NCI-H2029 (cell line): ENCODE measurements around the gene CDH1.
"Not testable (repeated sequence)": the region's sequence is repeated elsewhere in the genome, so short reads cannot be mapped to it uniquely, and the experiment has no call there.

ENCODE experiments used
- DNase-seq: peaks from one replicate; lab custom pipeline; 2025; lab: John Stamatoyannopoulos, UW

CDH1 gene

DNA sequence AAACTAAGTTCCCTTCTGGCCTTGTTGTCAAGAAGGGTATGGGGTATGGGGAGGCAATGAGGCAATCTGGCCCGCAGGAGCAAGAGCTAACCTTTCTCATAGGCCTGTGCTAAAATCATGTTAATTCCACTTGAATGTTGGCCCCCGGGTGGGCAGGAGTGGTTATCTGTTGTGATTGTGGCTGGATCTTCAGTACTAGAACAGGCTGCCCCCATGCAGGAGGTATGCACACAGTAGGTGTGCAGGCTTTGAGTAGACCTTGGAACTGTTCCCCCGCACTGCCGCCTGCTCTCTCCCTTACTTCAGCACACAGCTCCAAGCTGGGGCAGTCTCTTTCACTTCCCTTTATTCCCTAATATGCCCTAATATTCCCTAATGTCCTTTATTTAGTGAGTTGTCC is 53.9 kb downstream of the CDH1 start:
- no peak for DNase-seq

DNA sequence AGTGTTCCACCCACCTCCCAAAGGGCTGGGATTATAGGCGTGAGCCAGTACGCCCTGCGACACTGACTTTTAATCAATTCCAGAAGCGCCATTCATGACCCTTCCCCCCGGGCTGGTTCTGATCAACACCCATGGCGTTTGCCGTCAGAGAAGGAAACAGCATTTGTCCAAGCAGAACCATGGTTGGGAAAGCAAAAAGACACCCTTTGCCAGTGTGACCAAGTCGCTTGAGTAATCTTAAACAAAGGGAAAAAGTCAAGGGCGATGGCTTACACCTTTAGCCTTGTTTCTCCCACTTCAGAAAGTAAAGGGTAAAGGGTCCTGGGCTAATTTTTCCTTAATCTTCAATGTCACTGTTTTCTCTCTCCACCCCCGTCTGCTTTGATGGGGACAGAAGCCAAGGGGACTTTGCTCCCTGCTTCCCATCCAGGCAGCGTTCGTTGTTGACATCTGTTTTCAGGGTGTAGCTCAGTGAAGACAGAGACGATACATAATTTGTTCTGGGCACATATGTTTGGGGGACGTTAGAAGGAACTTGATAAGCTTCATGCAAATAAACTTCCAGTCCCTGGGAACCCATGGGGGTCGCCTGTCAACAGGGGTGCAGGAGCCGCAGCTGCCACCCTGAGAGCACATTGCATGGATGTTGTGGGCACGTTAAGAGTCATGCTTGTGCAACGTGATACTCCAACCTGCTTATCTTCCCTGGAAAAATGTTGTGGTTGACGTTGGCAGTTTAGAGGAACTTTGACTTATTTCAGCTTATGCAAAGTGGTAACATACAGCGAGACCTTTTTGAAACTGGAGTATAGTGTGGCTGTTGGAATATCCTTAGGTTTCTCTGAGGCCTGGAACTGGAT is 55.6 kb downstream of the CDH1 start:
- no peak for DNase-seq

DNA sequence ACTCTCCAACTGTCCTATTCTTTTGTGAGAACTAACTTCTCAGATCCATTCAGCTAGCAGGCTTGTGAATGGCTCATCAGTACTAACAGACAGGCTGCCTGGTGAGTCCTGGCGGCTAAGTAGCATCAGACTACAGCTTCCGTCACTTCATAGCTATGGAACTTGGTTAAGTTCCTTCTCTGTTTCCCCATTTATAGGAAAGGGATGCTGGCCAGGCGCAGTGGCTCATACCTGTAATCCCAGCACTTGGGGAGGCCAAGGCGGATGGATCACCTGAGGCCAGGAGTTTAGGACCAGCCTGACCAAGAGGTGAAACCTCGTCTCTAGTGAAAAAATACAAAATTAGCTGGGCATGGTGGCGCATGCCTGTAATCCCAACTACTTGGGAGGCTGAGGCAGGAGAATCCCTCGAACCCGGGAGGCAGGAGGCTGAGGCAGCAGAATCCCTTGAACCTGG is 56.3 kb downstream of the CDH1 start:
- no peak for DNase-seq

DNA sequence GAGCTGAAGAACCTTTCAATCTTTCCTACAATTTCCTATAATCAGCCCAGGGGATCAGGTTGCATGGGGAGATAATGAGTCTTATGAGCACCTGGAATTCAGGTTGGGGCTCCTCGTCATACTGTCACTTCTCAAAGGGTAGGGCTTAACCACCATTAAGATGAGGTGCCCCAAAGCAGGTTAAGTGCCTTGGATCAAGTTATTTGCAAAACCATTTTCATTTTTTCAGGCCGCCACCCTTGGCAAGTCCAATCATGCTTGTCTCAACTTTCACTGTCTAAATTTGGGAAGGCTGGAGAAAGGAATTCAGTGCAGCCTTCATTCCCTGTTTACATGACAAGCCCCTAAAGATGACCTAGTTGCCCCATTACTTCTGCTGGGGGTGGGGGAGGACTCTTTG is 61.3 kb downstream of the CDH1 start:
- no peak for DNase-seq

DNA sequence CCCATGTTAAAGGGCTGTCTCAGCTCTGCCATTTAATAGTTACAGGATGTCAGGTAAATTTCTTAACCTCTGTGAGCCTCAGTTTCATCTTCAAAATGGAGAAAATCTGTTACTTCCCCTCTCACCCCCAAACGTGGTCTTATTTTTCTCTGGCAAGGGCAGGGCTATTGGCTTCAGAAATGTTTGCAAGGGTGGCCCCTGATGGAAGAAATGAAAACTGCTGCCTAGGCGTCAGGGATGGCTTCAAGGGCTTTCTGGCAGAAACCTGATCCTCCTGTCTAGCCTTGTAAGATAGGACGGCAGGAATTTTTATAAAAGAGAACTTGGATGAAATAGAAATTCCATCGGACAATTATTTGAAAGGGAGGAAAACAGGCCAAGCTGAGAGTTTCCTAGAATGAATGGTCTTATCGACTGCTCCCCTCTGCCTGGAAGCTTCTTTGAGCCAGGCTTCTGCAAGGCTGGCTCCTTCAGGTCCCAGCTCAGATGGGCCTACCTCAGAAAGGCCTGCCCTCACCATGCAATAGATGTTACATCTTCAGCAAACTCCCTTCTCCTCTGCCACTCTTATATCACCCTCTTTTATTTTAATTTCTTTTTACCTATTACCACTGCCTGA is 63.3 kb downstream of the CDH1 start:
- DNase-seq = peak; percentile 55

DNA sequence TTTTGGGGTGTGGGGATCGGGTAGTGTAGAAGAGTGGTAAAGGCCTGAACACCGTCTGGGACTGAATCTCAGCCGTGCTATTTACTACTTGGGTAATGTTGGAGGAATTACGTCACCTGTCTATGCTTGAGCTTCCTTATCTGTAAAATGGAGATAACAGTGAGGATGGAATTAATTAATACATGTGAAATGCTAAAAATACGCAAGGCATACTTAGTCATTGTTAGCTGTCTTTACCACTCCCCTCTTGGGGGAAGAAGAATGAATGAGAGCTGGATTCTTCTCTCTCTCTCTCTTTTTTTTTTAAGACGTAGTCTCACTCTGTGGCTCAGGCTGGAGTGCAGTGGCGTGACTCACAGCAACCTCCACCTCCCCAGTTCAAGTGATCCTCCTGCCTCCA is 65.1 kb downstream of the CDH1 start:
- no peak for DNase-seq

DNA sequence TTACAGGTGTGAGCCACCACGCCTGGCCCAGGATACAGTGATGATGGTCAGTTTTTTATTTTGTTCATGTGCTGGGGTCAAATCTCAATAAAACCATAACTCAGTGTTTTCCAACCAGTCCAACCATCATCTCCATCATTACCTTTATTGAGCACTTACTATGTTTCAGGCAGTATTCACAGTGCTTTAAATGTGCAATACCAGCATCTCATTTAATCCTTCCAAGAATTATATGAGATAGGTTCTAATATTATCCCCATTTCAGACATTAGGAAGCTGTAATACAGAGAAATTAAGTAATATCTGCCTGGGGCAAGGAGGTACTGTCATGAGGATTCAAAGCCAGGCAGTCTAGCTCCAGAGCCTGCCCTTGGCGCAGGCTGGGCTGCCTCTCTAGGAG is 69.3 kb downstream of the CDH1 start:
- DNase-seq = no peak

DNA sequence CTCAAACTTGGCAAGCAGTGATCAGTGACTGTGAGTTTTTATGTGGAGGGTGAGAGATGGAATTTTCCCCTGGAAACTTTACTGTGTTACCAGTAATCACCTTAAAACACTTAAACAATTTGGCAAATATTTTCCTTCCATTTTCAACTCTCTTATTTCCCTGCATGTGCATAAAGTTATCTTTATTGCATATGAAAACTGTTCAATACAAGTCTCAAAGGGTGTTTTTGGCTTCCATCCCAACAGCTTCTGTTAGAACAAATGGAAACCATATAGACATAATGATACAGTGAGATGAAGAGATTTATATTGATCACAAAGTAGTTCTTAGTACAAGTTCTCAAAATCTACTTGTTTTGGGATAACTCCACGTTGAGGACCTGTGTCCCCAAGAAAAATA is 69.9 kb downstream of the CDH1 start:
- DNase-seq = no peak

DNA sequence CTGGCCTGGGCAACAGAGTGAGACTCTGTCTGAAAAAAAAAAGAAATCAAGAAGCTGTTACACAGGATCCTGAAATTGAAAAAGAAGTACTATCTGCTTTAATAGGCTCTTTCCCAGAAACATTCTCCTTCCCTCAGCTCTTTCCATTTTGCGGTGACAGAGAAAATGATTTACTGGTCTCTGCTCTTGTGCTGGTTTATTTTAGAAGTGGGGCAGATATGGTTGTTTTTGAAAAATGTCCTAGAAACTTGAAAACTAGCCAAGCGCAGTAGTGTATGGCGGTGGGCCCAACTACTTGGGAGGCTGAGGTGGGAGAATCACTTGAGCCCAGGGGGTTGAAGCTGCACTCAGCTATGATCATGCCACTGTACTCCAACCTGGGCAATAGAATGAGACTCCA is 77.4 kb downstream of the CDH1 start:
- DNase-seq = no peak

DNA sequence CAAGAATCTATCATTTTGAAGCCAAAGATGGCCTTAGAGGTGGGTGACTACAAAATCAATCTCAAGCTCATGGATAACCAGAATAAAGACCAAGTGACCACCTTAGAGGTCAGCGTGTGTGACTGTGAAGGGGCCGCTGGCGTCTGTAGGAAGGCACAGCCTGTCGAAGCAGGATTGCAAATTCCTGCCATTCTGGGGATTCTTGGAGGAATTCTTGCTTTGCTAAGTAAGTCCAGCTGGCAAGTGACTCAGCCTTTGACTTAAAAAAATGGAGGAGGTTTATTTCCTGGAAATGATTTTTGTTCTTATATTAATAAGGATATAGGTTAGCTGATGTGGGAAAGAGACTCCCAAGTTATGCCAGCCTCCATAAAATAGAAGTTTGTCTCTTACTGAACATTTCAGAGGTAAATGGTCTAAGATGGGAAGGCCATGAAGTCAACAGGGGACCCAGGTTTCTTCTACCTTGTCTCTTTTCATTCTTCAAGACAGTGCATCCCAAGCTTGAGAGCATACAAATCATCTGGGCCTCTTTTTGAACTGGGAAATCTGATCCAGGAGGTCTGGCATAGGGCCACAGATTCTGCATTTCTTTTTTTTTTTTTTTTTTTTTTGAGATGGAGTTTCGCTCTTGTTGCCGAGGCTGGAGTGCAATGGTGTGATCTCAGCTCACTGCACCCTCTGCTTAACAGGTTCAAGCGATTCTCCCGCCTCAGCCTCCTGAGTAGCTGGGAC is 86.5 kb downstream of the CDH1 start:
- DNase-seq = no peak

DNA sequence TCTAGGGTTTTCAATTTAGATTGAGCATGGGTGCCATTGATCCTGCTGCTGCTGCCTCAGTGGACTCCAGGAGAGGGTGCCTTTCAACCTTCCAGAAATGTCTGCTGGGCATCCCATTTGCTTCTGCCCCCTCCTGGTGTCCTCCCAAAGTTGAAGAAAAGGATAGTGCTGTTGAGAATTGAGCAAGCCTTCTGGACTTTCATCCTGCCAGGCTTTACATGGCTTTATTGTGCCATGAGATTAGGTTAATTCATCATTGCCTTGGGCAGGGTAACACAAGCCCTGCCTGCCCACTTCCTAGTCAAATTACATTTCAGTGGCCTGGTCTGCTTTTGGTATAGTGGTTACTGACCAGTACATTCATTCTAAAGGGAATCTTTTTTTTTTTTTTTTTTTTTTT is 88.3 kb downstream of the CDH1 start:
- DNase-seq = no peak

DNA sequence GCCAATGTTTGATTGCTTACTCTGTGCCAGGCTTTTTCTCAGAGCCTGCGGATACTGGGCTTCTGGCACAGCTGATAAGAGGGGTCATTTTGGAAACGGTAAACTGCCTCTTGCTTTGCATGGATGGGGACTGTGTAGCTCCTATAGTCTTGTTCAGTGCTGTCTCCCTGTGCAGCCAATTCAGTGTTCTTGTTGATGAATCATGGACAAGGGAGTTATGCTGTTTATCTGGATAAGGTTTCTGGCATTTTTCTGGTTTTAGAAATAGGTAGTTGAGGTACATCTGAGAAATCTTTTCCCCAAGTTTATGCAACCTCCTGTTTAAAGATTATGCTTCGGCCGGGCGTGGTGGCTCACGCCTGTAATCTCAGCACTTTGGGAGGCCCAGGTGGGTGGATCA is 89.6 kb downstream of the CDH1 start:
- DNase-seq = no peak

DNA sequence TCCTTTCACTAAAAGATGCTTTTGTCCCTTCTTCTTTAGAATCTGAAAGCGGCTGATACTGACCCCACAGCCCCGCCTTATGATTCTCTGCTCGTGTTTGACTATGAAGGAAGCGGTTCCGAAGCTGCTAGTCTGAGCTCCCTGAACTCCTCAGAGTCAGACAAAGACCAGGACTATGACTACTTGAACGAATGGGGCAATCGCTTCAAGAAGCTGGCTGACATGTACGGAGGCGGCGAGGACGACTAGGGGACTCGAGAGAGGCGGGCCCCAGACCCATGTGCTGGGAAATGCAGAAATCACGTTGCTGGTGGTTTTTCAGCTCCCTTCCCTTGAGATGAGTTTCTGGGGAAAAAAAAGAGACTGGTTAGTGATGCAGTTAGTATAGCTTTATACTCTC is 96.2 kb downstream of the CDH1 start:
- no peak for DNase-seq

DNA sequence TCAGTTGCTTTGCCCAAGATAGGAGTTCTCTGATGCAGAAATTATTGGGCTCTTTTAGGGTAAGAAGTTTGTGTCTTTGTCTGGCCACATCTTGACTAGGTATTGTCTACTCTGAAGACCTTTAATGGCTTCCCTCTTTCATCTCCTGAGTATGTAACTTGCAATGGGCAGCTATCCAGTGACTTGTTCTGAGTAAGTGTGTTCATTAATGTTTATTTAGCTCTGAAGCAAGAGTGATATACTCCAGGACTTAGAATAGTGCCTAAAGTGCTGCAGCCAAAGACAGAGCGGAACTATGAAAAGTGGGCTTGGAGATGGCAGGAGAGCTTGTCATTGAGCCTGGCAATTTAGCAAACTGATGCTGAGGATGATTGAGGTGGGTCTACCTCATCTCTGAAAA is 97.5 kb downstream of the CDH1 start:
- no peak for DNase-seq

DNA sequence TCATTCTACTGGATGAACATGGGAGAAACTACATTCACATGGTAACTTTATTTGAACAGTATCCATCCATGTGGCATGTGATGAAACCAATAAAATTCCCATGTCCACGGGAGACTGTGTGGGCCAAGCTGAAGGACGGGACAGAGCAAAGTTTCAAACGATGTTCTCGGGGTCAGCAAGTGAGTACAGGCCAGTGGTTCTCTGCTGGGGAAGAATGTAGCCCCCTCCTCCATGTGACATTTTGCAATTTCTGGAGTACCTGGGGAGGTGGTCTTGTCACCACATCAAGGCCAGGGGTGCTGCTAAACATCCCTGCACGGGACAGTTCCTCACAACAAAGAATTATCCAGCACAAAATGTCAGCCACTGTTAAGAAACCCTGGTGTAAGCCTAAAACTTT is 98.9 kb downstream of the CDH1 start:
- DNase-seq = no peak

DNA sequence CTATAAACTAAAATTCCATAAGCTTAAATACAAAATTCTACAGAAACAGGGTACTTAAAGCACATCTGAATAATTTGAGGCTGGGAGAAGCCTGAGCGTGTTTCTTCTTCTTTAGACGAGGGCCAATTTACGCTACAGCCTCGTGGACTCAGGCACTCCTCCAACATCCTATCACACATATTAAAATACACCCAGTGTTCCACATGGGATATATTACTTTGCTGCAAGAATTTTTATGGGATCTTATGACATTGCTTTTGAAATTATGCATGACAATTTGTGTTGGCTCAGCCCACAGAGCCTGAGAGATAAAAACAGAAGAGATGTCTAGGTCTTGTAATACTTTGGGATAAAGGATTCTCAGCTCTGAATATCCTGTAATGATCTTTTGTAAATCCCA is 102.7 kb downstream of the CDH1 start:
- DNase-seq = no peak

DNA sequence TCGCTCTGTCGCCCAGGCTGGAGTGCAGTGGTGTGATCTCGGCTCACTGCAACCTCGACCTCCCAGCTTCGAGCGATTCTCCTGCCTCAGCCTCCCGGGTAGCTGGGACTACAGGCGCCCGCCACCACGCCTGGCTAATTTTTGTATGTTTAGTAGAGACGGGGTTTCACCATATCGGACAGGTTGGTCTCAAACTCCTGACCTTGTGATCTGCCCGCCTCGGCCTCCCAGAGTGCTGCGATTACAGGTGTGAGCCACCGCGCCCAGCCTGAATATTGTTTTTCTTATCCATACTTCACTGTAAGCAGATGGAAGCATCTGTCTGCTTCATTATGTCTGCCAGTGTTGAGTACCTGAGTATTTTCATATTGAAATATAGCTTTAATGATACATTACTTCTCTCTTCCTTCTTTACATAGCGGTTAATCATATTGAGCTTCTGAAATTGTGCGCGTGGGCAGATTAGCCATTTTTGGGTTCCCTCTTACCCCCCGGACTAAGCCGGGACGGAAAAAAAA is 105.9 kb downstream of the CDH1 start:
- not testable (repeated sequence) for DNase-seq

DNA sequence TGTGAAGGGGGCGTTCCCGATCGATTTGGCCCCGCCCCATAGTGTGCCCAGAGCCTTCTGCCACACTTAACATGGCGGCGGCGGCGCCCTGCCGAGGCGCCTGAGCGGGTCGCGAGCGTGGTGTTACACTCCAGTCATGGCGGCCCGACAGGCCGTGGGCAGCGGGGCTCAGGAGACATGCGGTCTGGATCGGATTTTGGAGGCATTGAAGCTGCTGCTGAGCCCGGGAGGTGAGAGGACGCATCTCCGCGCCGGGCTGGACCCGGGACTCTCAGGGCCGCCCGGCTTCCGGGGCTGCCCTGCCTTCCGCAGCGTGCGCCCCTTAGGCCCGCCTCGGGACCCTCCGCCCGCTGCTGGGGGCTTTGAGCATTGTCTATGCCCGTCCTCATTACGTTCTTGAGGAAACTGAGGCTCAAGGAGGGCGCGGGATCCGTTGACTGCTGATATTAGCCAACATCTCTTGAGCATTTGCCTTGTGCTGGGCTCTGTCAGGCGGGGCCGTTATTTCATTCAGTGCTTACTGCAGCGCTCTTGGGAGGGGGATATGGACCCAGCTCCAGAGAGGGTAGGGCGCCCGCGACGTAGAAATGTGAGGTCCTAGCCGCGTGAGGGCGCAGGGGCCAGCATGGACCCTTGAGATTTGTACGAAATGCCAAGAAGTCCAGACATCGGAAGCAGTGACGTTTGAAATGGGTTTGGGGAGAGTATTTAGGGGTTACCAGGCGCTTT is 106.6 kb downstream of the CDH1 start, which contains the start of gene TANGO6:
Gene TANGO6 (plus strand): TSS at position 50 of the 729 bp plus-strand sequence. CDS start 87 bp downstream, at position 137.
- DNase-seq = peak; percentile 23

DNA sequence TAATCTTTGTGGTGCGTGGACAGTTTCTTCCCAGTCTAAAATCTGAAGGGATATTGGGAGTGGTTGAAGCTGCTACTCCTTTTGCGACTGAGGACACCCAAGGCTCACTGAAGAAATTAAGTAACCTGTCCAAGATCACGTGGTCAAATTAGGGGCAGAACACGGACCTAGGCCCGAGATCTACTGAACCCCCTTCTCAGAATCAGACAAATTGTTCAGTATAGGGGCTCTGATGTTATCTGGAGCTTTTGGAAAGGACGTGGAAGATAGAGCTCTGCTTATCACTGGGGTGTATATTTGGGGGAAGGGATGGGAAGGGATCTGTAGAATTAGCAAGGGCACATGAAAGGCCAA is 107.1 kb downstream of the CDH1 start:
- no peak for DNase-seq

DNA sequence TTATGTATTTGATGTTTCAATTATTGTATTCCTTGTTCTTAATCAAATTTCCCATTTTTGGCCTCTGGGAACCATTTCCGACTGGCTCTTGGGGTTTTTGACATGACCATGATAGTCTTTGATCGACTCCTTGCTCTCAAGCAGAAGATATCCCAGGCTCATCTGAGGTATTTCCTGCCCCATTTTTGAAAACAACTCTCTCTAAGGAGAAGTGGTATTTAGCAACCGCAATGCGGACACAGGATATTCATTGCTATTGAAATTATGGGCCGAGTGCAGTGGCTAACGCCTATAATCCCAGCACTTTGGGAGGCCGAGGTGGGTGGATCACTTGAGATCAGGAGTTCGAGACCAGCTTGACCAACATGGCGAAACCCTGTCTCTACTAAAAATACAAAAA is 111.7 kb downstream of the CDH1 start:
- no peak for DNase-seq

DNA sequence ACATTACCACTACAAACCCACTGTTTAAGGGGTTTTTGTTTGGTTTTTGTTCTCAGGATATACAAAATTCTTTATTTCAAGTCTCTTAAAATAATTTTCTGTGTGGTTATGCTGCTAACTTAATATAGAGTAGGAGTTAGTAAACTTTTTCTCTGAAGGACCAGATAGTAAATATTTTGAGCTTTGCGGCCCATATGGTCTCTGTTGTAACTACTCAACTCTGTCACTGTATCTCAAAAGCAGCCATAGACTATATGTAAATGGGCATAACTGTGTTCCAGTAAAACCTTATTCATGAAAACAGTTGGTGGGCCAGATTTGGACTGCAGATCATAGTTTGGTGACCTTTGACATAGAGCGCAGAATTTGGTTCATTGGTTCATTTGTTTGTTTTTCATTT is 113.4 kb downstream of the CDH1 start:
- no peak for DNase-seq

DNA sequence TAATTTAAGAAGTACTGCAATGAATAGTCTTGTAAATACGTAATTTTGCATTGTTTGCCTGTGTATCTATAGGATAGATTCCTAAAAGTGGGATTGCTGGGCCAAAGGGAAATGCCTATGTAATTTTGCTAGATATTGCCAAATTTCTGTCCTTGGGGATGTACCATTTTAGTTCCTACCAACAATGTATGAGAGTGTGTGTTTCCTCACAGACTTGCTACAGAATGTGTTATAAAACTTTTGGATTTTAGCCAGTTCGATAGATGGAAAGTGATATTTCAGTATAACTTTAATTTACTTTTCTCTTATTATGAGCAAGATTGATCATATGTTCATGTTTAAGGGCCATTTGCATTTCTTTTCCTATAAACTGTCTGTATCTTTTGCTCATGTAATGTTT is 114.5 kb downstream of the CDH1 start:
- DNase-seq = no peak
